ENCODE data around the gene OR2D3. TPM values are rescaled to one million over a fixed set of nuclear protein-coding genes. Genes with fewer than 3 reads are reported as not detected.

OR2D3 gene
- total and polyA plus RNA-seq, 10 donors = not detected

DNA sequence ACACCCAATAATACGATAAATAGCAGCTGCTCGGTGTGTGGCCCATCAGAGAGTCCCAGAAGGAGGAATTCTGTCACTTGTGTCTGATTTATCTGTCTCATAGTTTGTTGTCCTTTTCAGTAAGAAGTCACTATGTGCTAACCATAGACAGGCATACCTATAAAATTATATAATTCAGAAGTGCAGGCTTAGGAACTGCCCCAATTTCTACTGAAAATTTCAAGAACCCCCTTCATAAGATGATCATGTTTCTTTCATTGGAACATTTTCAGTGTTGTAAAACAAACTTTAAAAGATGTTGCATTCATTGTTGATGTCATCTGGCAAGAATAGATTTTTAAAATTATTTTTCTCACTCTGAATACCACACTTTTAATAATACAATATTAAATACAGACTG lies 28.4 kb upstream of the OR2D3 start, which contains the start of gene OR2D2:
Gene OR2D2 (minus strand): TSS at position 101 of the 400 bp plus-strand sequence. CDS start 0 bp downstream, at position 101.
- Histone ChIP-seq H3K27me3 (replicated peaks in 1 of 7) (no peaks in the 10 kb centered on the region), H3K4me1 (no peaks in the 10 kb centered on the region), H3K36me3 (no peaks in the 10 kb centered on the region), H3K27ac (no peak within 1 kb of the TSS), H3K4me3 (no peak within 1 kb of the TSS), H3K9me3 (peaks cover 0 to 19% (median 11%) of the 10 kb centered on the region in 8 donors)
- intact Hi-C loops (cut with DNase I; ENCODE audit: low total_unique reads) = no loop called here
- WGBS, 5 donors = 84 to 96% (median 86%) methylated on average over 2 of the region's 2 CpGs
- DNase-seq = no peak
- TF ChIP-seq, protein P1, sequence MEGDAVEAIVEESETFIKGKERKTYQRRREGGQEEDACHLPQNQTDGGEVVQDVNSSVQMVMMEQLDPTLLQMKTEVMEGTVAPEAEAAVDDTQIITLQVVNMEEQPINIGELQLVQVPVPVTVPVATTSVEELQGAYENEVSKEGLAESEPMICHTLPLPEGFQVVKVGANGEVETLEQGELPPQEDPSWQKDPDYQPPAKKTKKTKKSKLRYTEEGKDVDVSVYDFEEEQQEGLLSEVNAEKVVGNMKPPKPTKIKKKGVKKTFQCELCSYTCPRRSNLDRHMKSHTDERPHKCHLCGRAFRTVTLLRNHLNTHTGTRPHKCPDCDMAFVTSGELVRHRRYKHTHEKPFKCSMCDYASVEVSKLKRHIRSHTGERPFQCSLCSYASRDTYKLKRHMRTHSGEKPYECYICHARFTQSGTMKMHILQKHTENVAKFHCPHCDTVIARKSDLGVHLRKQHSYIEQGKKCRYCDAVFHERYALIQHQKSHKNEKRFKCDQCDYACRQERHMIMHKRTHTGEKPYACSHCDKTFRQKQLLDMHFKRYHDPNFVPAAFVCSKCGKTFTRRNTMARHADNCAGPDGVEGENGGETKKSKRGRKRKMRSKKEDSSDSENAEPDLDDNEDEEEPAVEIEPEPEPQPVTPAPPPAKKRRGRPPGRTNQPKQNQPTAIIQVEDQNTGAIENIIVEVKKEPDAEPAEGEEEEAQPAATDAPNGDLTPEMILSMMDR (IDR thresholded peaks at IDR 0.05 in 8 of 11, conservative IDR thresholded peaks at IDR 0.05 in 3 of 11) = no peak
- no peak for TF ChIP-seq POLR2AphosphoS5 (IDR thresholded peaks at IDR 0.05)
- TF ChIP-seq POLR2A (IDR thresholded peaks at IDR 0.05) = no peak

DNA sequence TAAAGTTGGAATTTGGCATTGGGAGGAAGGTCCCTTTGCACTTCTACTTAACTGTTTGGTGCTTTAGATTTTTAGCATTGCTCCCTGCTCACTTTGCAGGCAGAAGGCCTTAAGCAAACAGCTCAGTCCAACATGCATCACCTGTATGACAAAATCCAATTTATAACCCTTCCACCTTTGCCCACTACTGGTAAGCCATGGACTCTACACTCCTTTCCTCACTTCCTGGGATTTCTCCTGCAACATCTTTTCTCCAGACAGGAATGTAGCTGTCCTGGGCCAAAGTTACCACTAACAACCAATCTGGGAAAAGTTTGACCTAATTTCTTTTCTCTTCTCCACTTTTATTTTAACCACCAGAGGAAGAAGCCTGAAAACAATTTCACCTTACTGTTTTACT lies 26.7 kb upstream of the OR2D3 start:
- TF ChIP-seq POLR2A (IDR thresholded peaks at IDR 0.05) (no peak), POLR2AphosphoS5 (IDR thresholded peaks at IDR 0.05) (no peak)
- TF ChIP-seq, protein P1 (IDR thresholded peaks at IDR 0.05 in 8 of 11, conservative IDR thresholded peaks at IDR 0.05 in 3 of 11) = no peak
- Histone ChIP-seq H3K36me3 (no peaks in the 10 kb centered on the region), H3K9me3 (peaks cover 0 to 3% (median under 1%) of the 10 kb centered on the region in 8 donors), H3K27me3 (replicated peaks in 1 of 7) (no peaks in the 10 kb centered on the region), H3K27ac (no peak overlapping the region), H3K4me3 (no peak overlapping the region), H3K4me1 (no peaks in the 10 kb centered on the region)
- intact Hi-C loops (cut with DNase I; ENCODE audit: low total_unique reads) = no loop called here
- no peak for DNase-seq

DNA sequence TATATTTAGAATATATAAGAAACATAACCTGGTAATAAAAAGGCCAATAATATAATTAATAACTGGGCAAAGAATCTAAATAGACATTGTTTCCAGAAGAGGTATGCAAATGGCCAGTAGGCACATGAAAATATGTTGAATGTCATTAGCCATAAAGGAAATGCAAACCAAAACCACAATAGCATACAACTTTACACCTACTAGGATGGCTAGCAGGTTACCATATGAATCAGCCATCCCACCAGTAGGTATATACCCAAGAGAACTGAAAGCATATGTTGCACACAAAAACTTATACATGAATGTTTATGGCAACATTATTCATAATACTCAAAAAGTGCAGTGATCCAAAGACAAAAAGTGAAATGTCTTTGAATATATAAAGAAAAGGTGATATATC lies 25.8 kb upstream of the OR2D3 start:
- H3K27ac ChIP-seq = no peak overlapping the region
- no peak for DNase-seq
- no peaks in the 10 kb centered on the region for H3K36me3 ChIP-seq
- intact Hi-C loops (cut with DNase I; ENCODE audit: low total_unique reads) = no loop called here
- no peak for TF ChIP-seq POLR2AphosphoS5 (IDR thresholded peaks at IDR 0.05)
- H3K9me3 ChIP-seq = no peaks in the 10 kb centered on the region
- H3K4me3 ChIP-seq = no peak overlapping the region
- no peaks in the 10 kb centered on the region for H3K27me3 ChIP-seq (replicated peaks in 1 of 7)
- no peaks in the 10 kb centered on the region for H3K4me1 ChIP-seq

DNA sequence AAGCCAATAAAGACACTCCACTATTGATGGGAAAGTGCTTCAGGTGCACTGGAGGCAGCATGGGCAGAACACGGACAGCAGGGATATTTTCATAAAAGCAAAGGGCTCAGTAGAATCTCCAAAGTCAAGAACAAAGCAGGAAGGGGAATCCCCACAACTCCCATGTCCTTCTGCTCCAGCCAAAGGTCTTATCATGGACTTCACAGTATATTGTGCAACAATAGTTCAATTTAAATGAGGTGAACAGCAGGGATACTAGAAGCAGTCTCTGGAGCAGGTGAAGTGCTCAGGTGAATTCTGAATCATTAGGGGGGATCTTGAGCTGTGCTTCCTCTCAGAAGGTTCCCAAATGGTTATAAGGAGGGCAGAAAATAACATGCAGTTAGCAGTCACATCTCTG lies 21.9 kb upstream of the OR2D3 start:
- intact Hi-C loops (cut with DNase I; ENCODE audit: low total_unique reads) = no loop called here
- Histone ChIP-seq H3K9me3 (no peaks in the 10 kb centered on the region), H3K4me3 (no peak overlapping the region), H3K4me1 (no peaks in the 10 kb centered on the region), H3K36me3 (no peaks in the 10 kb centered on the region), H3K27ac (no peak overlapping the region), H3K27me3 (replicated peaks in 1 of 7) (no peaks in the 10 kb centered on the region)
- 62 to 75% (median 71%) methylated on average over 1 of the region's 1 CpG for WGBS, 5 donors
- DNase-seq = no peak
- TF ChIP-seq POLR2AphosphoS5 (IDR thresholded peaks at IDR 0.05) (no peak), POLR2A (IDR thresholded peaks at IDR 0.05) (no peak)
- TF ChIP-seq, protein P1 (IDR thresholded peaks at IDR 0.05 in 8 of 11, conservative IDR thresholded peaks at IDR 0.05 in 3 of 11) = no peak

Data from spleen (tissue), 11 donors.